Kidney epithelial cell (primary cell): Measurements from ENCODE around the gene SERPINE2. TPM values are rescaled to one million over a fixed set of nuclear protein-coding genes. Genes with fewer than 3 reads are reported as not detected.

Experiments
- DNase-seq: peaks from one replicate; pipeline ENCODE4 v3.0.0-alpha.2; 2010; ENCODE audit warnings: low read depth
- H3K27me3 ChIP-seq: 2 replicates; pipeline ENCODE4 v1.6.0; 2011; ENCODE audit warnings: low read length; ENCODE audit not compliant: control insufficient read depth, insufficient read depth
- H3K36me3 ChIP-seq: 2 replicates; pipeline ENCODE4 v1.5.1; 2011; ENCODE audit warnings: low read length; ENCODE audit not compliant: control insufficient read depth, insufficient read depth
- H3K4me3 ChIP-seq: 2 replicates; pipeline ENCODE4 v1.5.1; 2011; ENCODE audit warnings: low read depth, mild to moderate bottlenecking, control low read depth, low read length
- total RNA-seq: library from RNA; depleted of rRNA; stranded (reverse); fragments of >200 nt; gene quantifications from 2 replicates; pipeline ENCODE4 v1.2.3, GENCODE V29; 2015
- TF ChIP-seq, protein P1 (sequence below): IDR thresholded peaks from 2 replicates; pipeline ENCODE4 v1.5.1; 2011; ENCODE audit warnings: mild to moderate bottlenecking, moderate library complexity, low read length, control low read depth, inconsistent platforms; ENCODE audit not compliant: insufficient read depth, poor library complexity, severe bottlenecking

SERPINE2 gene, protein sequence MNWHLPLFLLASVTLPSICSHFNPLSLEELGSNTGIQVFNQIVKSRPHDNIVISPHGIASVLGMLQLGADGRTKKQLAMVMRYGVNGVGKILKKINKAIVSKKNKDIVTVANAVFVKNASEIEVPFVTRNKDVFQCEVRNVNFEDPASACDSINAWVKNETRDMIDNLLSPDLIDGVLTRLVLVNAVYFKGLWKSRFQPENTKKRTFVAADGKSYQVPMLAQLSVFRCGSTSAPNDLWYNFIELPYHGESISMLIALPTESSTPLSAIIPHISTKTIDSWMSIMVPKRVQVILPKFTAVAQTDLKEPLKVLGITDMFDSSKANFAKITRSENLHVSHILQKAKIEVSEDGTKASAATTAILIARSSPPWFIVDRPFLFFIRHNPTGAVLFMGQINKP
- 70.0 and 84.9 TPM in 2 replicates for total RNA-seq

DNA sequence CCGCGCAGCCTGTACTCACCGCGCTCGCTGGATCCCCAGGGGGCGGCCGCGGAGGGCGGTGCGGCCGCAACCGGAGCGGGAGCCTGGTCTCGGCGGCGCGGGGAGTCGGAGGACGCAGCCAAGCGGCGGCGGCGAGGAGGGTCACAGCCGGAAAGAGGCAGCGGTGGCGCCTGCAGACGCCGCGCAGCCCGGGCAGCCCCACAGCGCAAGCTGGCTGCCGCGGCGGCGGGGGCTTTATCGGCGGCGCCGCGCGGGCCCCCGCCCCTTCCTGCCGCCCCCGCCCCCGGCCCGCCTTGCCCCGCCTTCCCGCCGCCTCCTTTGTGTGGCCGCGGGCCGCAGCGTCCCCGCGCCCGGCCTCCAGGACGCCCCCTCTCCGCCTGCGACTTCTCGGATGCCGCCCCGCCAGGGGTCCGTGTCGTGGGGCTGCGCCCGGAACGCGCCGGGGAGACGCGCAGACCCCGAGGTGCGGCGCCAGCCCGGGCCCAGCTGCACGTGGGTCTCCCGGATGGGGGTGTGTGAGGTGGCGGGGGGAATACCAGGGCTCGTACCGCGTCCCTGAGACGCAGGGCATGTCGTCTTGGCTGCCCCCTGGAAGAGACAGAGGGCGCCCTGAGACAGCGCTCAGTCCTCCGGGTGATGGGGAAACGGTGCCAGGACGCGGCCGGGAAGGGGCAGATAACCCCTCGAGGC is at the start of gene SERPINE2:
SERPINE2 (minus strand) TSS at position 207 of the 690 bp plus-strand sequence. CDS start 37,386 bp downstream, outside the sequence.
- Histone ChIP-seq H3K27me3 (no peaks in the 10 kb centered on the region), H3K36me3 (no peaks in the 10 kb centered on the region), H3K4me3 (peak within 1 kb of the TSS; percentile 70)
- DNase-seq = no peak
- TF ChIP-seq, protein P1, sequence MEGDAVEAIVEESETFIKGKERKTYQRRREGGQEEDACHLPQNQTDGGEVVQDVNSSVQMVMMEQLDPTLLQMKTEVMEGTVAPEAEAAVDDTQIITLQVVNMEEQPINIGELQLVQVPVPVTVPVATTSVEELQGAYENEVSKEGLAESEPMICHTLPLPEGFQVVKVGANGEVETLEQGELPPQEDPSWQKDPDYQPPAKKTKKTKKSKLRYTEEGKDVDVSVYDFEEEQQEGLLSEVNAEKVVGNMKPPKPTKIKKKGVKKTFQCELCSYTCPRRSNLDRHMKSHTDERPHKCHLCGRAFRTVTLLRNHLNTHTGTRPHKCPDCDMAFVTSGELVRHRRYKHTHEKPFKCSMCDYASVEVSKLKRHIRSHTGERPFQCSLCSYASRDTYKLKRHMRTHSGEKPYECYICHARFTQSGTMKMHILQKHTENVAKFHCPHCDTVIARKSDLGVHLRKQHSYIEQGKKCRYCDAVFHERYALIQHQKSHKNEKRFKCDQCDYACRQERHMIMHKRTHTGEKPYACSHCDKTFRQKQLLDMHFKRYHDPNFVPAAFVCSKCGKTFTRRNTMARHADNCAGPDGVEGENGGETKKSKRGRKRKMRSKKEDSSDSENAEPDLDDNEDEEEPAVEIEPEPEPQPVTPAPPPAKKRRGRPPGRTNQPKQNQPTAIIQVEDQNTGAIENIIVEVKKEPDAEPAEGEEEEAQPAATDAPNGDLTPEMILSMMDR = peak; percentile 56

GRCh38 chr2:224086226-224086914 is 47.3 kb upstream of the SERPINE2 start:
- TF ChIP-seq, protein P1 = no peak
- Histone ChIP-seq H3K27me3 (no peaks in the 10 kb centered on the region), H3K36me3 (no peaks in the 10 kb centered on the region), H3K4me3 (no peak overlapping the region)
- DNase-seq = peak; percentile 77

DNA sequence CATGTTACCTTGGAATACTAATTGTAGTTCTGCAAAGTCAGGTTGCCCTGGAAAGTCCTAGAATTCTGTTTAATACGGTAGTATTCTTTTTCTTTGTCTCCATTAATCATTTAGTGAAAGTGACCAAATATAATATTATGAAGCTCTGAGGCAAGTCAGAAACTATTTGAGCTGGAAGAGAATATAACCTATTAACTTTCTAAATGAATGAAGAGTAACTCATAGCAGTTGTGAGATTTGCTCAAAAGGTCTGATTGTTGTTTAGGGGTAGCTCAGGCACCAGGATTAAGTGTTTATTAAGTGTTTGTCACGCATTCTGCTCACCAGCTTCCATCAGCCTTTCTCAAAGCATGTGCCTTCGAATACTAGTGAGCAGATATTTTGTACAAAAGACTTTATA is 46.7 kb upstream of the SERPINE2 start:
- TF ChIP-seq, protein P1 = no peak
- Histone ChIP-seq H3K36me3 (no peaks in the 10 kb centered on the region), H3K4me3 (no peak overlapping the region), H3K27me3 (no peaks in the 10 kb centered on the region)
- DNase-seq = no peak

DNA sequence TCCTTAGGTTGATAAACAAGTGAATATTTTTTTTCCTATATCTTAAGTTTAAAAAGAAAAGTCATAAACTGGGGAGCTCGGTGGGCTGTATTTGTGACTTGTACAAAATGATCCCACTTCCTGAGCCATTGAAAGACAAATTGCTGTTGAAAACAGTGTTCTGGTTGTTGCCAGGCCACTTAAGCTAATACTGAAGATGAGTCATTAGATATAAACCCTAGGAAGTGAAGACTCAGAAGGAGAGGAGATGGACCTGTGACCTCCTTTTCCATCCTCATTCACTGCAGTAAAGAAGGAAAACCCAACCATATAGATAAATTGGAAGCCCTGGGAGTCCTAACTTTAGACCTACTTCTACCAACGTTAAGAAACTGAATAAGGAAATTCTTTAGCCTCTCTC is 46.2 kb upstream of the SERPINE2 start:
- H3K4me3 ChIP-seq = no peak overlapping the region
- TF ChIP-seq, protein P1 = no peak
- peak; percentile 32 for DNase-seq
- no peaks in the 10 kb centered on the region for H3K36me3 ChIP-seq
- no peaks in the 10 kb centered on the region for H3K27me3 ChIP-seq

DNA sequence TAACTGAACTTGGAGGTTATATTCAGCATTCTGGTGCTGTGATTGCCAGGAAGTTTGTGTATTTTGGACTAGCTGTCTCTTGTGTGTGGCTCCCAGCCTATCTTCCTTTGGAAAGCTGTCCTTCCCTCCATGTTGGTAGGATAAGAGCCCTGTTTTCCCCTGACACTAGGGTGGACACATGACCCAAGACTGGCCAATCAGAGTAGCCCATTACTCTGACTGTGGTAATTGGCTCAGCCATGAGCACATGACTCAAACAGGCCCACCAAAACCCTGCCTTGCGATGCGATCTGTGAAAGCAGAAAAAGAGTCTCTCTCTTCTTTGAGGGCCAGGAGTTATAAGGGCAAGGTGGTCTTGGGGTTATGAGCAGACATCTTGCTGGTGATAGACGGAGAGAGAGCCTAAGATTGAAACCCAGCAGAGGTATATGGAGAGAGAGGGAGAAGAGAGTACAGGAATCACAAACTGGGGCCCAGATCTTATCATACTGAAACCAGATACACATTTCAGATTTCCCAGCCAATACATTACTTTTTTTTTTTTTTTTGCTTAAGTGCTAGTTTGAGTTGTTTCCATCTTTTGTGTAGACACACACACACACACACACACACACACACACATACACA is 45.3 kb upstream of the SERPINE2 start:
- Histone ChIP-seq H3K36me3 (no peaks in the 10 kb centered on the region), H3K27me3 (no peaks in the 10 kb centered on the region), H3K4me3 (no peak overlapping the region)
- no peak for DNase-seq
- TF ChIP-seq, protein P1 = no peak
